Fibroblast of pulmonary artery (primary cell): ENCODE results near the gene ACBD3.

ENCODE experiments used
- DNase-seq: peaks from one replicate; pipeline ENCODE4 v3.0.0-alpha.2; 2010; ENCODE audit warnings: low read depth
- H3K4me3 ChIP-seq: replicated peaks from 2 replicates; pipeline ENCODE4 v1.5.1; 2011; ENCODE audit warnings: low read depth, mild to moderate bottlenecking, control low read depth, low read length, moderate library complexity
- TF ChIP-seq, protein P1 (sequence below): IDR thresholded peaks from 2 replicates; pipeline ENCODE4 v1.5.1; 2011; ENCODE audit warnings: mild to moderate bottlenecking, control low read depth, low read length, inconsistent platforms; ENCODE audit errors: missing control alignments

Gene ACBD3

DNA sequence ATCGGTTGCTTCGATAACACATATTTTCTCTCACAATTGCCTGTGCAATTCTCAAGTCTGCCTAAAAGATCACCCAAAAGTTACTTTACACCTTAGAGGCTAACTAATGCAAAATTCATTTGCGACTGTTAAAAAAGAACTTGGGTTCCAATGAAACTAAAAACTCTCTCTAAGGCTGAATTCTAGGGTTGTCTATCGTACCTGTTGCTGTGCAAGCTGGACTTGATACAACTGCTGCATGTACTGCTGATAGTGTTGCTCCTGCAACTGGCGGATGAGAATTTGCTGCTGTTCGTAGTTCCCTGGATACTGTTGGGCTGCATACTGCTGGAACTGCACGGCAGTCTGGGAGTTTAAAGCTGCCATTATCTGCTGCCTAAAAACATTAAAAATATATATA is 27.6 kb downstream of the ACBD3 start:
- TF ChIP-seq, protein P1, sequence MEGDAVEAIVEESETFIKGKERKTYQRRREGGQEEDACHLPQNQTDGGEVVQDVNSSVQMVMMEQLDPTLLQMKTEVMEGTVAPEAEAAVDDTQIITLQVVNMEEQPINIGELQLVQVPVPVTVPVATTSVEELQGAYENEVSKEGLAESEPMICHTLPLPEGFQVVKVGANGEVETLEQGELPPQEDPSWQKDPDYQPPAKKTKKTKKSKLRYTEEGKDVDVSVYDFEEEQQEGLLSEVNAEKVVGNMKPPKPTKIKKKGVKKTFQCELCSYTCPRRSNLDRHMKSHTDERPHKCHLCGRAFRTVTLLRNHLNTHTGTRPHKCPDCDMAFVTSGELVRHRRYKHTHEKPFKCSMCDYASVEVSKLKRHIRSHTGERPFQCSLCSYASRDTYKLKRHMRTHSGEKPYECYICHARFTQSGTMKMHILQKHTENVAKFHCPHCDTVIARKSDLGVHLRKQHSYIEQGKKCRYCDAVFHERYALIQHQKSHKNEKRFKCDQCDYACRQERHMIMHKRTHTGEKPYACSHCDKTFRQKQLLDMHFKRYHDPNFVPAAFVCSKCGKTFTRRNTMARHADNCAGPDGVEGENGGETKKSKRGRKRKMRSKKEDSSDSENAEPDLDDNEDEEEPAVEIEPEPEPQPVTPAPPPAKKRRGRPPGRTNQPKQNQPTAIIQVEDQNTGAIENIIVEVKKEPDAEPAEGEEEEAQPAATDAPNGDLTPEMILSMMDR = no peak
- no peak overlapping the region for H3K4me3 ChIP-seq
- no peak for DNase-seq

- DNase-seq = no peak
- TF ChIP-seq, protein P1 = no peak
- no peak overlapping the region for H3K4me3 ChIP-seq
These were observed 28.1 kb downstream of the ACBD3 start for GRCh38 chr1:226158457-226158856.

DNA sequence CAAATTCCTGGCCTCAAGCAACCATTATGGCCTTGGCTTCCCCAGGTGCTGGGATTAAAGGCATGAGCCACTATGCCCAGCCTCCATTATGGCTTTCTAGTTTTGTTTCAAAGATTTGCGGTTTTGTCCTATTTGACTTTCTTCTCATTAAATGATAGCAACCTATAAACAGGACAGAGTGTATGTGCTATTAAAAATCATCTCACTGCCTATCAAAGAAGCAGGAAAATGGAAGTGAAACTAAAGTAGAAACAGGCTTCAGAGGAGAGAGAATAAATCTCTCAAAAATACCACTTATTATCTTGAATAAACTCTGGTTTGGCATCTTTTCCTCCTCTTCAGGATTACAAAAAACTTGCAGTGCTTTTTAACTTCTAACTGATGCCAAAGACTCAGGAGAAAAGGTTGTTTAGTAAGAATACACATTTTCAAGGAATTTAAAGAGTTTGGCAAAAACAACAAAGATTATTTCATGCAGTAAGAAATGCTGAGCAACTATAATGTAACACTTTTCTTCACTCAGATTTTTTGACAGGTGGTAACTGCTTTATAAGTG is 28.7 kb downstream of the ACBD3 start:
- no peak overlapping the region for H3K4me3 ChIP-seq
- DNase-seq = no peak
- TF ChIP-seq, protein P1 = no peak

DNA sequence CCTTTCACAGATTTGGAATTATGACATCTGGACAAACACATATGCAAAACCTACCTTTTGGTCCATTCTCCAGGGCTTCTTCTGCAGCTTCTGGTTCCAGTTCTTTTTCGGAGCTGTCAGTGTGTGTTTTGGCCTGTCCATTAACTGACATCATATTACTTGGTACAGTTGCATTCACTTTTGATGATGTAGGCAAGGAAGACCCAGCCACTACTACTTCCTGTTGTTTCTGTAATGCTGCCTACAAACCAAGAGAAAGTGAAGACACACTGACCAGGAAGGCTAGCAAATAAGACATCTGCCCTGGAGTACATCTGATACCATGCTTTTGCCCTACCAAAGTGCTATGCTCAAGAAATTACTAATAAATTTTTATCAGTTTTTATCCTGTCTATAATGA is 31.9 kb downstream of the ACBD3 start:
- TF ChIP-seq, protein P1 = no peak
- no peak overlapping the region for H3K4me3 ChIP-seq
- no peak for DNase-seq

GRCh38 chr1:226149806-226150205 is 36.7 kb downstream of the ACBD3 start:
- TF ChIP-seq, protein P1 = peak; percentile 7
- DNase-seq = peak; percentile 25
- no peak overlapping the region for H3K4me3 ChIP-seq

DNA sequence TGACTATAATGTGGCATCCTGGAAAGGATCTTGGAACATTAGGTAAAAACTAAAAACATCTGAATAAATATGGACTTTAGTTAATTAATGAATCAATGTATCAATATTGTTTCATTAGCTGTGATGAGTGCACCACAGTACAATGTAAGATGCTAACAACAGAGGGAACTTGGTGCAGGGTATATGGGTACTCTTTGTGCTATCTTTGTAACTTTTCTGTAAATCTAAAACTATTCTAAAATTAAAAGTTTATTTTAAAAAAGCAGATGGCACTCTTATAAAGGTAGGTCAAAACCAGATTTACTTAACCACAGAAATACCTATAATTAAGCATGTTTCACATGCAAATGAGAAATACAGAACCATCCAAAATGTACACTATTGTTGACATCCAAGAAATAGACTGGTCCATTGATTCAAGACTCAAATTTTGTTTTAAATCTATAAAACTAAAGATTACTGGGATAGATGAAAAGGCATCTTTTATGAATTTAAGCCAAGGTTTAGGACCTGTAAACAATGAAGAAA is 38.4 kb downstream of the ACBD3 start:
- no peak overlapping the region for H3K4me3 ChIP-seq
- no peak for DNase-seq
- TF ChIP-seq, protein P1 = no peak

- TF ChIP-seq, protein P1 = no peak
- H3K4me3 ChIP-seq = no peak overlapping the region
- no peak for DNase-seq
These were observed 42.5 kb downstream of the ACBD3 start for GRCh38 chr1:226144045-226144444.
